HG02571 (cell line): Measurements from ENCODE around the gene SEMA6B.
"Not testable (repeated sequence)": the region's sequence is repeated elsewhere in the genome, so short reads cannot be mapped to it uniquely, and the experiment has no call there.

Source experiments
- ATAC-seq: cut with Tn5 transposase; IDR thresholded peaks from one replicate; pipeline ENCODE4 v1.9.1; 2021; ENCODE audit warnings: mild to moderate bottlenecking, moderate library complexity; ENCODE audit not compliant: unreplicated experiment

SEMA6B gene

DNA sequence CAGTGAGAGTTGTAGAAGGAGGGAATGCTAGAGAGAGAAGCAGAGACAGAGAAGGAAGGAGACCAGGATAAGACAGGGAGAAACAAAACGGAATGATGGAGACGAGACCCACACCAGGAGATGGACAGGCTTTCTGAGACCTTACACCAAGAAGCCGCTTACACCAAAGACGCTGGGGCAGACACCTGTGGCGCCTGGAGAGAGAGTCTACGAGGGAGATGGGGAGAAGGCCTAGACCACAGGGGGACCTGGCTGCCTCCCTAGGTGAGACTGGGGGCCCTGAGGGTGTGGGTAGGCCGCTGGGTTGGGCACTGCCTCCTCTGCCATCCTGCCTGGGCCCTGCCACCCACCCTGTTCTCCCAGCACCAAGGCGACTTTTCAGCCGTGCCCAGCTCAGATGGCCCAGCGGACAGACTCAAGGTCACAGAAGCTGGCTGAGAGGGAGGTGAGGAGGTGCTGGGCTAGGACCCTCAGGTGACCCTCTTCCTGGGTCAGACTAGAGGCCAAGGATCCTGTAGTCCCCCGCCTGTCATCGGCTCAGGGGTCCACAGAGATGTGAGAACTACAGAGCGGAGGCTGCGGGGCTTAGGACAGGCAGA, 29.5 kb downstream of the SEMA6B start:
- ATAC-seq: no peak

DNA sequence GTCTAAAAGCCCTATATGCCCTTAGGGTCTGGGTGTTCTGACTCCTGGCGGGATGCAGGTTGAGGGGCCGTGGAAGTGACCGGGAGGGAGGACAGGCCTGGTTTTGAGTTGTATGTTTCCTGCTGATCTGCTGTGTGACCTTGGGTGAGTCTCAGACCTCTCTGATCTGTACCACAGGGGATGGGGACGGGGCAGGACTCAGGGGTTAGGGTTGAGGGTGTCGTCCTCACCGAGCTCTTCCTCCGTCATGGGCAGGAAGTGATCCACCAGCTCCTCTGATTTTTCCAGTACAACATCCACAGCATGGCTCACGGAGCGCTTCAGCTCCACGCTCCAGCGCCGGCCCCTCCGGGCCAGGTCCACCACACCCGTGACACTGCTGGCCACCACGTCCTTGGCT, 30.6 kb downstream of the SEMA6B start:
- no peak for ATAC-seq

DNA sequence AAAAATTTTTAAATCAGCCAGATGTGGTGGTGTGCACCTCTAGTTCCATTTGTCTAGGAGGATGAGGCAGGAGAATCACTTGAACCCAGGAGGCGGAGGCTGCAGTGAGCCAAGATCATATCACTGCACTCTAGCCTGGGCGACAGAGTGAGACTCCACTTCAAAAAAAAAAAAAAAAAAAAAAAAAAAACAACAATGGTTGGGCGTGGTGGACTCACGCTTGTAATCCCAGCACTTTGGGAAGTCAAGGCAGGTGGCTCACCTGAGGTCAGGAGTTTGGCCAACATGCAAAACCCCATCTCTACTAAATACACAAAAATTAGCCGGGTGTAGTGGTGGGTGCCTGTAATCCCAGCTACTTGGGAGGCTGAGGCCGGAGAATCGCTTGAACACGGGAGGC, 32.1 kb downstream of the SEMA6B start:
- not testable (repeated sequence) for ATAC-seq

DNA sequence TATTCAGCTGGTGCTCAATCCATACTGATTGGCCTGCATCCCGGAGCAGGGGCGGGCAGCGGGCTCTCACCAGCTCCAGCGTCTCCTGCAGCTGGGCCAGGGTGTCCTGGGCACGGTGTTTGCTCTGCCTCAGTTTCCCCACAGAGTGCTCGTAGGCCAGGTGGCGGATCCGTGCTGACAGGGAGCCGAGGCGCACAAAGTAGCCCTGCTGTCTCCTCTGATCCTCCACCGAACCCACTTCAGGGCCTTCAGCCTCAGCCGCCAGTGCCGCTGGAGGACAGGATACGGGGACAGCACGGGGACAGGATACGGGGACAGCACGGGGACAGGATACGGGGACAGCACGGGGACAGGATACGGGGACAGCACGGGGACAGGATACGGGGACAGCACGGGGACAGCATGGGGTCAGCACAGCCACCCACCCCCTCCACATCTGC, 33.9 kb downstream of the SEMA6B start:
- ATAC-seq: no peak

DNA sequence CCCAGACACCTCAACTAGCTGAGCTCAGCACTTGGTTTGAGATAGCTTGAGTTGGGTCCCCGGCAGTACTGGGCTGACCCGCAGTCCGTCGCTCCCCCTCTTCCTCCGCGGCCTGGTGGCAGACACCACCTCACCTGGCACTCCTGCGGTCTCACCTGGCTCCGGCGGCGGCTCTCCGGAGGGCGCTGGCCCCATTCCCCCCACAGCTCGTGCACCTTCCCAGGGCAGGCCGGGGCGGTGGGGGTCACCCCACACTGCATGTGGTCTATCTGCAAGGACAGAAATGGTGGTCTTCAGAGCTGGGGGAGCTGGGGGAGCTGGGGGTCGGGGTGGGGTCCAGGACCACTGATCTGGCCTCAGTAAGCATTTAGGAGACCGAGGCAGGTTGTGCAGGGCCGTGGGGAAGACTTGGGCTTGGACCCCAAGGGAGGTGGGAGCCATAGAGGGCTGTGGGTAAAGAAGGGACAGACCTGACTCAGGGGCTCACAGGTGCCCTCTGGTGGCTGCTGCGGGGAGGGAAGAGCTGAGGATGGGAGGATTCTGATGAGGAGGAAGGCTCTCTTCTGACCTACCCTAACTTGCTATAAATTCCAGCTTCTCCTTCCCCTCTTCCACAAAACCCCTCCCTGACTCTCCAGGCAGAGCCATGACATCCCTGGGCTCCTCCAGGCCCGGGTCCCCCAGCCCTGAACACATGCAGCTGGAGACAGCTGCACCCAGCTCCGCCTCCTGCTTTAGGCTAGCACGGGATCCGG, 34.5 kb downstream of the SEMA6B start:
- ATAC-seq: no peak

DNA sequence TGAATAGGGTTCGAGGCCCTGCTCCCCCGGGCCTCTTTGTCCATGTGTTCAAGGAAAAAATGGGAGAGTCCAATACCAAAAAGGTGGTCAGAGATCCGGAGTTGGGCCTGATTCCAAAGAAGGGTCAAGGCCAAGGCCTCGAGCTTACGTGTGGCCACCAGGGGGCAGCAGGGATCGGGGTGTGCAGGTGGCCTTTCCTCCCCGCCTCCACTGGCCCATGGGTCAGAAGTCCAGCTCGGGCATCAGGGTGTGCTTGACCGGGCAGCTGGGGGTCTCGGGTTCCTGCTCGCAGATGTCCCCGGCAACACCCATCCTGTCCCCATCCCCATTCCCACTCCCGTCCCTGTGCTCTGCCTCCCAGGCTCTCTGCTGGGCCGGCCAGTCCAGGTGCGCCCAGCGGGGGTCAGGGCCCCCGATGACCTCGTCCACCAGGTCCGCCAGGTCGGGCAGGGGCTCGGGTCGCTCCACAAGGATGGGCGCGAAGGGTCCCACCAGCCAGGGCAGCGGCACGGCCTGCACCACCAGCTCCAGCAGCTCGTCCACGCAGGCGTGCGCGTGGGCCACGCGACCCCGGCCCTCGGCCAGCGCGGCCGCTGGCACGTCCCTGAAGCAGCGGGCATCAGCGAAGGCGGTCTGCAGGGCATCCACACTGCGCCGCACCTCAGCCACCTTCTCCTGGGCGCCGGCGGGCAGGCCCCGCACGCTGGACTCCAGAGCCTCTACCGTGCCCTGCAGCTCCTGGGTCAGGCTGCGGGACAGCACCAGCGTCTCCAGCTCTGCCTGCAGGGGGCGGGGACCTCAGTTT, 36.0 kb downstream of the SEMA6B start:
- ATAC-seq: no peak

DNA sequence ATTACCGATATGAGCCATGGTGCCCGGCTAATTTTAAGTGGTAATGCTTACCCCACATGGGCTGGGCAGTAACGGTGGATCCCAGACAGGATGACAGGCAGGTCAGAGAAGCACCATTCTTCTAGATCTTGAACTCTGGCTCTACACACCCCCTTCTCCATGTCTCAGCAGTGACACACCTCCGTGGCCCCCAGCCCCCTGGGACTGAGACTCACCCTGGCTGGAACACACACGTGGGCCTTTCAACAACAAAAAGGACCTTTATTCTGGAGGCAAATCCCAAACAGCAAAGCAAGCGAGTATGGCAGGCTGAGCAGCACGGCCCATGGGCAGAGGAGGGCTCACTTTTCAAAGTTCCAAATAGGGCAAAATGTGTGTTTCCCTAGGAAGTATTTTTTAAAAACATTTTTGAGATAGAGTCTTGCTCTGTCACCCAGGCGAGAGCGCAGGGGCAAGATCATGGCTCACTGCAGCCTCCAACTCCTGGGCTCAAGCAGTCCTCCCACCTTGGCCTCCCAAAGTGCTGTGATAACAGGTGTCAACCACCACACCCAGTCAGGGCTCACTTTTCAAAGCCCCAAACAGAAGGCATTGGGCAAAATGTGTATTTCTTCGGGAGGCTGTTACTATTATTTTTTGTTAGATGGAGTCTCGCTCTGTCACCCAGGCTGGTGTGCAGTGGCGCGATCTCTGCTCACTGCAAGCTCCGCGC, 37.0 kb downstream of the SEMA6B start:
- no peak for ATAC-seq

DNA sequence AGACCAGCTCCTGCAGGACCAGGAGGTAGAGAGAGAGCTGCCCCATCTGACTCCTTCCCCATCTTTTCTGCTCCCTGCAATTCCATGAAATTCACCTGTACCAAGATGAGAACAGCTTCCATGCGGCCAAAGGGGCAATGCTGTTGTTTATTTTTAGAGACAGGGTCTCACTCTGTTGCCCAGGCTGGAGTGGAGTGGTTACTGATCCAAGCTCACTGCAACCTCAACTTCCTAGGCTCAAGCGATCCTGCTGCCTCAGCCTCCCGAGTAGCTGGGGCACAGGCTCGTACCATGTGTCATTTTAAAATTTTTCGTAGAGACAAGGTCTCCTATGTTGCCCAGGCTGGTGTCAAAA, 37.6 kb downstream of the SEMA6B start:
- ATAC-seq: no peak

DNA sequence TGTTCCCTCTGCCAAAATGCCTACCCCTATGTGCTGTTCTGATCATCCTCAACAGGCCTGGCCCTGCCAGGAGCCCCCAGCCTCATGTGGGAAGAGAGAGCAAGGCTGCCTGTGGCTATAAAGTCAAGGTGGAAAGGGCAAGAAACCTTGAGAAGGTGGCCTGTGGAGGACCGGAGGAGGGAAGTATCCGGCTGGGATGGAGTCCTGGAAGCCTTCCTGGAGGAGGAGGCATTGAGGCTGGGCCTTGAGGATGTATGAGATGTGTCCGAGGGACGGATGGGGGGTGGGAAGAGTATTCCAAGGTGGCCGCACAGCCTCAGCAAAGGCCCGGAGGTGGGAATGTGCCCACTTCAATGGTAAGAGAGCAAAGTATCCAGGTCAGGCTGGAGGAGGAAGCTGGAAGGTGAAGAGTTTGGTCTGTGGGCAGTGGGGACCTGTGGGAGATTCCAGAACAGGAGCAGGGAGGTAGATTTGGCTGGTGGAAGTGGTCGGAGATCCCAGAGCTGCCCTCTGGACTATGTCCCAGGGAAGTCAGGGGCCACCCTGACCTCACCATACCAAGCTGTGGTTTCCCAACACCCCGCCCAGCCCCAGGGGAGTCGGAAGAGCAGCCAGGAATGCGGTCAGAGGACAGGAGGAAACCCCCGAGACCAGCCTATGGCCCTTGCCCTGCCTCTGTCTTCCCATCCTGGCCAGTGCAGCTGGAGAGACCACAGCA, 38.2 kb downstream of the SEMA6B start:
- ATAC-seq: no peak

DNA sequence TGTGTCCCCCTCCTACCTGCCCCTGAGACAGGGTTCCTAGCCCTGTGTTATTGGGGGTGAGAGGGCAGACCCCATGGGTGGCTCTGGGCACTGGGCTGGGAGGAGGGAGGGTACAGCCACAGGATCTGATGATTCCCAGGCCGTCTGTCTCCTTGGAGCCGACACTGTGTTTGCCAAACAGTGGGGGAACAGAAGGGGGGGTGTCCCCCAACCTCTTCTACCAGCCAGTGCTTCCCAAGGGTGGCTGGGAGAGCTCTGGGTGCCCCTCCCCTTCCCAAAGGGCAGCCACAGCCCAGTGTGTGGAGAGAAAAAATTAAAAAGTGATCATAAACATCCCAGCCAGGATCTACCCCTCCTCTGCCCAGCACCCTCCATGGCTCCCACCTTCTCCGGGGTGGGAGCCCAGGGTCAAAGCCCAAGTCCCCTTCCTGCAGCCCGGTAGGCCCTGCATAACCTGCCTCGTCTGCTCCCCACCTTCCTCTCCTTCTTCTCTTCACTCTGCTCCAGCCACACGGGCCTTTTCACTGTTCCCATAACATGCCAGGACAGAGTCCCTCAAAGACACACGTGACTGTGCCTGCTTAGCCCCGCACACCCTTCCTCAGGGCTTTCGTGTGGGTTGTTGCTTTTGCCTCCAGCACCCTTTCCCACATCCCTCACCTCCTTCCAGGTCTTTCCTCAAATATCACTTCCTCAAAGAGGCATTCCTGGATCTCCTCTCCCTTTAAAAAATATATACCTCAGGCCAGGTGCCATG, 39.8 kb downstream of the SEMA6B start:
- ATAC-seq: no peak

DNA sequence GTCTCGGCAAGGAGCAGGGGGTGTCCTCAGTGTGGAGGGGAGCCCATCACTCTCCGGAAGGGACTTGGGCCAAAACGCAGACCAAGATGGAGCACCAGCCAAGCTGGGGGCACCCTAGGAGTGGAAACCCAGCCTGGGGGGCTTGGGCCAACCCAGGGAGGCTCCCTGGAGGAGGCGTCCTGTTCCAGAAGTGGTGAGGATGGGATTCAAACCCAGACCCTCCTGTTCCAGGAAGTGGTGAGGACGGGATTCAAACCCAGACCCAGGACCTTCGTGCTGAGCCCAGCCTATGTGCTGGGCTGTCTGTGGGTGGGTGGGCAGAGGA, 40.4 kb downstream of the SEMA6B start:
- no peak for ATAC-seq

DNA sequence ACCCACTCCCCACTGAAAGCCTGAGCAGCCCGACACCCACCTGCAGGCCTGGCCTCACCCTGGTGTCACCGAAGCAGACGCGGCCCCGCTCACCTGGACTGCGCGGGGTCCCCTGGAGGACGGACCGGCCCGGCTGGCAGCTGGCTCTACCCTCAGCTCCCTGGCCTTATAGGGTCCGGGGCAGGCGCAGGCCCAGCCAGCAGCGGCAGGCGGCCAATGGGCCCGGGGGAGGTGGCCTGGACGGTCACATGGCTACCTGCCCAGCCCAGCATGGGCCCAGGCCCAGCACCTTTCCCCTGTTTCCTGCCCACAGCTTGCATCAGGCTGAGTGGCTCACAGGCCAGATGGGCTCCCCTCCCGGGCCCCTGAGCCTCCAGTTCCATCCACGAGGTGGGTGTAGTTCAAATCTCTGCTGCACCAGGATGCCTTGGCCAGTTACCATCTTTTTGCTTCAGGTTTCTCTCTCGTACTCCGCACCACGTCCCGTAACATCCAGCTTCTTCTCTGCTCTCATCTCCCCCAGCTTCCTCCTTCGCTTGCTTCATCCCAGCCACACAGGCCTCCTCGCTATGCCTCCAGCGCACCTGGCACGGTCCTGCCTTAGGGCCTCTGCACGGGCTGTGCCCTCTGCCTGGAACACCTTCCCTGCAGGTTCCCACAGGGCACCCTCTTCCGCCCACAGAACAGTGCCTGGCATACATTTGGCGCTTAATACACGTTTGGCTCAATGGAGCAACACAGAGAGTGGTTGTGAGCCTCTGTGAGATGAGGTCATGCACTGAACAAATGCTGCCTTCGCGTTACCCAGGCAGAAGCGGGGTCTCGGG, 40.9 kb downstream of the SEMA6B start, which contains the start of gene PLIN4:
Gene PLIN4 (minus strand): TSS at position 142 of the 827 bp plus-strand sequence. CDS start 214 bp downstream, outside the sequence.
- no peak for ATAC-seq

DNA sequence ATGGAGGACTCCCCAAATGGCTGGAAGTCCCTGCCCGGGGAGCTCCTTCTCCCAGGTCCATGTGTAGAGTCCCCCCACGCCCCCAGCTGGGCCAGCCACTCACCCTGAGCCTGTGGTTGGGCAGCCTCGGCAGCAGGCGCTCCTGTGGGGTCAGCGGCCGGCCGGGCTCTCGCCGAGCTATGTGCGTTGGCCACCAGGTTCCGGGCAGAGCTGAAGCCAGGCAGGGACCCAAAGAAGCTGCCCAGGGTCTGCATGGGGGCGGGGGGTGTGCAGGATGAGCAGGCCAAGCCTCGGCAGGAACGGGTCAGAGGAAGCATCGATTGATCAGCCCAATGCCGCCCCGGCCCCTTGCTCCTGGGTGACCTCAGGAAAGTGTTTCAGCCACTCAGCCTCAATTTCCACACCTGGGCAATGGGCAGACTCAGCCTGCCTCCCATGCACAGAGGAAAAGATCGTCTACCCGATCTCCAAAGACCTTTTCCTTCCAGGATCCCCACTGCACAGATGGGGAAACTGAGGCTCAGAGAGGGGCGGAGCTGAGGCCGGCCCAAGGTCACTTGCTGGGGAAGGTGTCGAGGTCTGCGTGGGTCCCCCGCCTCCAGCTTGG, 41.9 kb downstream of the SEMA6B start:
- ATAC-seq: no peak

DNA sequence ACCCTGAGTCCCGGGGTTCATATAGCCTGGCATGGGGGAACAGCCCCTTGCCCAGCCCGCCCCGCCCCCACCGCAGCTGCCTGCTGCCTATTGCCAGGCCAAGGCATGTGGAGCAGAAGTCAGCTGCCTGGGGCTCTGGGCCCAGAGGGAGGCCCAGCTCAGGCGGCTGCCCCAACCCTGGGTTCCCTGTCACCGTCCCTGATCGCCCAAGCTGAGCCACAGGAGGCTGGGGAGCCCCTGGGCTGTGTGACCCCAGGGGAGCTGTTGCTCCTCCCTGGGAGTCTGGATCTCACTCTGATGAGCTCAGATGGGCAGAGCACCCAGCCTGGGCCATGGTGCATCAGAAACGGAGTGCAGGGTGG, 42.6 kb downstream of the SEMA6B start:
- no peak for ATAC-seq

DNA sequence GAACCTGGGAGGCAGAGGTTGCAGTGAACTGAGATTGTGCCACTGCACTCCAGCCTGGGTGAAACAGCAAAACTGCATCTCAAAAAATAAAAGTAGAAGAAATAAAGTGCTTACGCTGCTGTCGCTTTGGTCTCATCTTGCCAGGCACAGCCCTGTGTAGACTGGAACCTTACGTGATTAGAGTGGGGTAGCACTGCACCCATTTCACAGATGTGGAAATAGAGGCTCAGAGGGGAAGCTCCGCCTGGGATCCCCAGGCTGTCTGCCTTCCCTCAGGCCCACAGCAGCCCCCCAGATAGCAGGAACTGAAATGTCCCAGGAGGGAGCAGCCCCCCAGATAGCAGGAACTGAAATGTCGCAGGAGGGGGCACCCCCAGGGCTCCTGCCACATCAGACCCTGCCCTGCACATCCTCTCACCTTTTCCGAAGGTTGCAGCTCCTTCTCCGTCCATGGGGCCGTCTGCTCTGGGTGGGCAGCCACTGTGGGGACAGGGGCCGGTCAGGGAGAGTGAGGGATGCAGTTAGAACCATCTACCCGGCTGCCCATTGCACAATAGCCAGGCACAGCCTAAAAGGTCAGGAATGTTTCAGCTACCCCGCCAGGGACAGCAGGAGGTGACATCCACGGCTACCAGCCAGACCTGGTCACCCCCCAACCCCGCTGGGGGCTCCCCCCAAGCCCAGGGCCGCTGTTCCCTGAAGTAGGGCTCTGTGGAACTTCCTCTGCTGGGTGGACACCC, 43.1 kb downstream of the SEMA6B start:
- ATAC-seq: no peak

DNA sequence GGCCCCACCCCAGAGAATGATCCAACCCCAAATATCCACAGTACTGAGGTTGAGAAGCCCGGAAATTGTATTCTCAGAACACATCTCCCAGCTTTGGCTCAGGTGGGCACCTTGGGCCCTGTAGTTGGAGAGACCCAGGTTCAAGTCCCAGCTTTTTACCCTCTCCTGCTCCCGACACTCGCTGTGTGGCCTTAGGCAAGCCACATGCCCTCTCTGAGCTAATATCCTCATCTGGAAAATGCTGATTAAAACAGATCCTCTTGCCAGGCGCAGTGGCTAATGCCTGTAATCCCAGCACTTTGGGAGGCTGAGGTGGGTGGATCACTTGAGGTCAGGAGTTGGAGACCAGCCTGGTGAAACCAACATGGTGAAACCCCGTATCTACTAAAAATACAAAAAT, 43.8 kb downstream of the SEMA6B start:
- no peak for ATAC-seq

DNA sequence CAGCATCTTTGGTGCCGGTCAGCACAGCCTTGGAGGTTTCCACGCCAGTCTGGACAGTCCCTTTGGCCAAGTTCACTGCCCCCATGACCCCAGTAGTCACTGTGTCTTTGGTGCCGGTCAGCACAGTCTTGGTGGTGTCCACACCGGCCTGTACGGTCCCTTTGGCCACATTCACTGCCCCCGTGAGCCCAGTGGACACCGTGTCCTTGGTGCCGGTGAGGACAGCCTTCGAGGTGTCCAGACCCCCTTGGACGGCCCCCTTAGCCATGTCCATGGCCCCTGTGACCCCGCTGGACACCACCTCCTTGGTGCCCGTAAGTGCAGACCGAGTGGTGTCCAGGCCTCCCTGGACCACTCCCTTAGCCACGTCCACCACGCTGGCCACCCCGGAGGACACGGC, 46.2 kb downstream of the SEMA6B start:
- no peak for ATAC-seq

DNA sequence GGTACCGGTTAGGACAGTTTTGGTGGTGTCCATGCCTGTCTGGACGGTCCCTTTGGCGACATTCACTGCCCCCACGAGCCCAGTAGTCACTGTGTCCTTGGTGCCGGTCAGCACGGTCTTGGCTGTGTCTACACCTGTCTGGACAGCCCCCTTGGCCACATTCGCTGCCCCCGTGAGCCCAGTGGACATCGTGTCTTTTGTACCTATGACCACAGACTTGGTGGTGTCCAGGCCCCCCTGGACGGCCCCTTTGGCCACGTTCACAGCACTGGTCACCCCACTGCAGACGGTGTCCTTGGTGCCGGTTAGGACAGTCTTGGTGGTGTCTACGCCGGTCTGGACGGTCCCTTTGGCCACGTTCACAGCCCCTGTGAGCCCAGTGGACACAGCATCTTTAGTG, 47.4 kb downstream of the SEMA6B start:
- no peak for ATAC-seq
